ENCODE measurements around the gene AAR2. TPM values are rescaled to one million over a fixed set of nuclear protein-coding genes. Genes with fewer than 3 reads are reported as not detected.

The AAR2 gene
- total RNA-seq, 1 experiment from 2014 or later, result 22.5 TPM

DNA sequence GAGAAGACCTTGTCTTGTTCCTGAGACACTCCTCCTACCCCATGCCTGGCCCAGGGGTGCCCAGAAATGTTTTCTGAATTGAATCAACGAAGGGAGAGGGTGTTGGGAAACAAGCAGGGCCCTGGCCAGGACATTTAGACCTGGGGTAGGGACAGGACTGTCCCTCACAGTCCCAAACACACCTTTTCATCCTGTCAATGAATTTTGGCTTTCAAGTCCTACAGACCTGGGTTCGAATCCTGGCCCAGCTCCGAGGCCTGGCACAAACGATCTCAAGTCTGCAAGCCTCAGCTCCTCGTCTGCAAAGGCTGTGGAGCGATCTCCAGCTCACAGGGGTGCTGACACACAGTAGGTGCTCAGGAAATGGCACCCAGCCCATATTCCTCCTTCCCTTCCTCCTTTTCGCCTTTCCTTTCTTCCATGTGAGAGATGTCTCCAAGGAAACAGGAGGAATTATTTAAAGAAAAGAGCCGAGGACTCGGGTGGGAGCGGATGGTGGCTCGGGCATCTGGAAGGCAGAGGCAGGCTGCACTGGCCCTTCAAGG is 62.6 kb downstream of the AAR2 start:
- H3K27ac Mint-ChIP-seq, result no peak overlapping the region
- TF ChIP-seq, protein P1, sequence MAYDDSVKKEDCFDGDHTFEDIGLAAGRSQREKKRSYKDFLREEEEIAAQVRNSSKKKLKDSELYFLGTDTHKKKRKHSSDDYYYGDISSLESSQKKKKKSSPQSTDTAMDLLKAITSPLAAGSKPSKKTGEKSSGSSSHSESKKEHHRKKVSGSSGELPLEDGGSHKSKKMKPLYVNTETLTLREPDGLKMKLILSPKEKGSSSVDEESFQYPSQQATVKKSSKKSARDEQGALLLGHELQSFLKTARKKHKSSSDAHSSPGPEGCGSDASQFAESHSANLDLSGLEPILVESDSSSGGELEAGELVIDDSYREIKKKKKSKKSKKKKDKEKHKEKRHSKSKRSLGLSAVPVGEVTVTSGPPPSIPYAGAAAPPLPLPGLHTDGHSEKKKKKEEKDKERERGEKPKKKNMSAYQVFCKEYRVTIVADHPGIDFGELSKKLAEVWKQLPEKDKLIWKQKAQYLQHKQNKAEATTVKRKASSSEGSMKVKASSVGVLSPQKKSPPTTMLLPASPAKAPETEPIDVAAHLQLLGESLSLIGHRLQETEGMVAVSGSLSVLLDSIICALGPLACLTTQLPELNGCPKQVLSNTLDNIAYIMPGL (CRISPR knock-in tag; IDR thresholded peaks at IDR 0.05), result no peak
- TF ChIP-seq ZNF512 (CRISPR knock-in tag; IDR thresholded peaks at IDR 0.05; ENCODE audit: borderline replicate concordance) (no peak), NR3C1 (CRISPR knock-in tag; conservative IDR thresholded peaks at IDR 0.05; ENCODE audit: low read depth) (no peak), TCF7 (CRISPR knock-in tag; IDR thresholded peaks at IDR 0.05; ENCODE audit: low read depth) (no peak), ESRRA (CRISPR knock-in tag; IDR thresholded peaks at IDR 0.05; ENCODE audit: borderline replicate concordance) (no peak), ZNF121 (CRISPR knock-in tag; IDR thresholded peaks at IDR 0.05) (no peak), ZNF396 (CRISPR knock-in tag; IDR thresholded peaks at IDR 0.05; ENCODE audit: borderline replicate concordance) (no peak), TEAD1 (CRISPR knock-in tag; IDR thresholded peaks at IDR 0.05) (no peak), GABPB1 (CRISPR knock-in tag; IDR thresholded peaks at IDR 0.05) (no peak), ZNF138 (CRISPR knock-in tag; conservative IDR thresholded peaks at IDR 0.05) (no peak), CBFB (CRISPR knock-in tag; IDR thresholded peaks at IDR 0.05; ENCODE audit: low read depth) (no peak)
- TF ChIP-seq, protein P2, sequence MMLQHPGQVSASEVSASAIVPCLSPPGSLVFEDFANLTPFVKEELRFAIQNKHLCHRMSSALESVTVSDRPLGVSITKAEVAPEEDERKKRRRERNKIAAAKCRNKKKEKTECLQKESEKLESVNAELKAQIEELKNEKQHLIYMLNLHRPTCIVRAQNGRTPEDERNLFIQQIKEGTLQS (CRISPR knock-in tag; conservative IDR thresholded peaks at IDR 0.05), result no peak
- TF ChIP-seq, protein P3, sequence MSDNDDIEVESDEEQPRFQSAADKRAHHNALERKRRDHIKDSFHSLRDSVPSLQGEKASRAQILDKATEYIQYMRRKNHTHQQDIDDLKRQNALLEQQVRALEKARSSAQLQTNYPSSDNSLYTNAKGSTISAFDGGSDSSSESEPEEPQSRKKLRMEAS (CRISPR knock-in tag; IDR thresholded peaks at IDR 0.05), result no peak
- TF ChIP-seq, protein P4, sequence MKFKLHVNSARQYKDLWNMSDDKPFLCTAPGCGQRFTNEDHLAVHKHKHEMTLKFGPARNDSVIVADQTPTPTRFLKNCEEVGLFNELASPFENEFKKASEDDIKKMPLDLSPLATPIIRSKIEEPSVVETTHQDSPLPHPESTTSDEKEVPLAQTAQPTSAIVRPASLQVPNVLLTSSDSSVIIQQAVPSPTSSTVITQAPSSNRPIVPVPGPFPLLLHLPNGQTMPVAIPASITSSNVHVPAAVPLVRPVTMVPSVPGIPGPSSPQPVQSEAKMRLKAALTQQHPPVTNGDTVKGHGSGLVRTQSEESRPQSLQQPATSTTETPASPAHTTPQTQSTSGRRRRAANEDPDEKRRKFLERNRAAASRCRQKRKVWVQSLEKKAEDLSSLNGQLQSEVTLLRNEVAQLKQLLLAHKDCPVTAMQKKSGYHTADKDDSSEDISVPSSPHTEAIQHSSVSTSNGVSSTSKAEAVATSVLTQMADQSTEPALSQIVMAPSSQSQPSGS (CRISPR knock-in tag; IDR thresholded peaks at IDR 0.05; ENCODE audit: borderline replicate concordance, low read depth), result no peak
- POLR2A ChIA-PET, result no interaction called here
- CTCF ChIA-PET, result interaction anchor here (1.3 to 2.1 kb wide), 2 partner anchors 96 to 101 kb away, joined by 3 to 7 read pairs; no protein-coding TSS in a partner anchor
- H3K4me3 Mint-ChIP-seq, result no peak overlapping the region
- H3K4me1 Mint-ChIP-seq, result peaks cover 6% of the 10 kb centered on the region; the same call in 1 of the 2 replicates
- H3K36me3 Mint-ChIP-seq, result no peaks in the 10 kb centered on the region
- H3K27me3 Mint-ChIP-seq (ENCODE audit: low read depth), result peaks cover 7% of the 10 kb centered on the region
- no peaks in the 10 kb centered on the region for H3K9me3 Mint-ChIP-seq
- no peak for DNase-seq (ENCODE audit: low spot score)
- no peak for ATAC-seq

DNA sequence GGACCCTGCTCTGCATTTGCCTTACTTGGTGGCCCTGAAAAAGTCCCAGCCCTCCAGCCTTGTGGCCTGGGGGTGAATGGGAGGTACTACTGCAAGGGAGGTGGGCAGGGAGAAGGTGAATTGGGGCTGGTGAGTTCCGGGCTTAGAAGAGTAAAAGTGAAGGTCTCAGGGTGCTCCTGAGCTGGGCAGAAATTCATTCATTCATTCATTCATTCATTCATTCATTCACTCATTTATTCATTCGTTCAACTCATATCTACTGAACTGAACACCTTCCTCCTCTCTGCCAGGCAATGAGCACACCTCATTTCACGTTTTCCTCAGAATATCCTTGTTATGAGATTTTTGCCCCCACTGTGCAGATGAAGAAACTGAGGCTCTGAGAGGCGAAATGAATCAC is 63.2 kb downstream of the AAR2 start:
- Mint-ChIP-seq H3K36me3 (no peaks in the 10 kb centered on the region), H3K4me1 (peaks cover 6% of the 10 kb centered on the region; the same call in 1 of the 2 replicates), H3K9me3 (no peaks in the 10 kb centered on the region), H3K4me3 (no peak overlapping the region), H3K27ac (no peak overlapping the region), H3K27me3 (ENCODE audit: low read depth) (peaks cover 12% of the 10 kb centered on the region)
- ChIA-PET CTCF (interaction anchor here (2.1 kb wide), 1 partner anchor 100 kb away, joined by 7 read pairs; no protein-coding TSS in a partner anchor), POLR2A (interaction anchor here (0.7 kb wide), 1 partner anchor 101 kb away, joined by 5 read pairs; no protein-coding TSS in a partner anchor)
- DNase-seq (ENCODE audit: low spot score), result no peak
- no peak for ATAC-seq
- TF ChIP-seq GTF2I (CRISPR knock-in tag; conservative IDR thresholded peaks at IDR 0.05) (no peak), ZNF671 (CRISPR knock-in tag; IDR thresholded peaks at IDR 0.05) (no peak), ESRRA (CRISPR knock-in tag; IDR thresholded peaks at IDR 0.05; ENCODE audit: borderline replicate concordance) (no peak), ZNF512 (CRISPR knock-in tag; IDR thresholded peaks at IDR 0.05; ENCODE audit: borderline replicate concordance) (no peak), TEAD4 (CRISPR knock-in tag; IDR thresholded peaks at IDR 0.05) (no peak), SMAD4 (CRISPR knock-in tag; IDR thresholded peaks at IDR 0.05) (no peak), STAT6 (CRISPR knock-in tag; conservative IDR thresholded peaks at IDR 0.05; ENCODE audit: low read depth) (no peak), ZSCAN18 (CRISPR knock-in tag; IDR thresholded peaks at IDR 0.05) (no peak), ZNF423 (CRISPR knock-in tag; IDR thresholded peaks at IDR 0.05) (no peak), MLX (CRISPR knock-in tag; IDR thresholded peaks at IDR 0.05) (no peak), JAZF1 (CRISPR knock-in tag; IDR thresholded peaks at IDR 0.05) (no peak)
